ENCODE data around the gene PDE10A. TPM values are rescaled to one million over a fixed set of nuclear protein-coding genes. Genes with fewer than 3 reads are reported as not detected.

Gene PDE10A
- total RNA-seq, 4 donors from 2014 or later, result 2.9 to 8.8 (median 3.9) TPM

GRCh38 chr6:165634101-165634880 is 28.8 kb downstream of the PDE10A start:
- DNase-seq (ENCODE audit: extremely low spot score), result no peak
- Histone ChIP-seq H3K36me3 (no peaks in the 10 kb centered on the region), H3K27ac (replicated peaks in 1 of 4) (no peak overlapping the region), H3K4me3 (no peak overlapping the region), H3K27me3 (no peaks in the 10 kb centered on the region), H3K4me1 (peaks cover 10 to 18% (median 12%) of the 10 kb centered on the region in 4 donors), H3K9me3 (no peaks in the 10 kb centered on the region)
- TF ChIP-seq POLR2A (IDR thresholded peaks at IDR 0.05; ENCODE audit: low read depth) (no peak), EP300 (IDR thresholded peaks at IDR 0.05) (no peak), CTCF (IDR thresholded peaks at IDR 0.05) (no peak), POLR2AphosphoS5 (IDR thresholded peaks at IDR 0.05) (no peak)
- WGBS, result 76% methylated on average over 16 of the region's 16 CpGs
- intact Hi-C loops (cut with DNase I), result no loop called here

- Histone ChIP-seq H3K27ac (replicated peaks in 1 of 4) (no peak overlapping the region), H3K9me3 (no peaks in the 10 kb centered on the region), H3K4me1 (peaks cover 3 to 16% (median 3%) of the 10 kb centered on the region in 4 donors), H3K36me3 (no peaks in the 10 kb centered on the region), H3K27me3 (no peaks in the 10 kb centered on the region), H3K4me3 (no peak overlapping the region)
- DNase-seq (ENCODE audit: extremely low spot score), result no peak
- 70% methylated on average over 2 of the region's 2 CpGs for WGBS
- no peak for TF ChIP-seq POLR2AphosphoS5 (IDR thresholded peaks at IDR 0.05)
- no peak for TF ChIP-seq CTCF (IDR thresholded peaks at IDR 0.05)
- no peak for TF ChIP-seq EP300 (IDR thresholded peaks at IDR 0.05)
- no peak for TF ChIP-seq POLR2A (IDR thresholded peaks at IDR 0.05; ENCODE audit: low read depth)
- intact Hi-C loops (cut with DNase I), result no loop called here
Observed at GRCh38 chr6:165632194-165632593, 30.8 kb downstream of the PDE10A start.

GRCh38 chr6:165630544-165630953 is 32.5 kb downstream of the PDE10A start:
- H3K4me1 ChIP-seq, result peaks cover 0 to 5% (median 0%) of the 10 kb centered on the region in 4 donors

GRCh38 chr6:165628955-165629354 is 34.1 kb downstream of the PDE10A start:
- Histone ChIP-seq H3K4me1 (peaks cover 0 to 5% (median 0%) of the 10 kb centered on the region in 4 donors), H3K4me3 (no peak overlapping the region), H3K27ac (replicated peaks in 1 of 4) (no peak overlapping the region), H3K9me3 (no peaks in the 10 kb centered on the region), H3K36me3 (no peaks in the 10 kb centered on the region), H3K27me3 (no peaks in the 10 kb centered on the region)
- intact Hi-C loops (cut with DNase I), result no loop called here
- WGBS, result 85% methylated on average over 4 of the region's 4 CpGs
- DNase-seq (ENCODE audit: extremely low spot score), result no peak
- TF ChIP-seq POLR2AphosphoS5 (IDR thresholded peaks at IDR 0.05) (no peak), POLR2A (IDR thresholded peaks at IDR 0.05; ENCODE audit: low read depth) (no peak), EP300 (IDR thresholded peaks at IDR 0.05) (no peak), CTCF (IDR thresholded peaks at IDR 0.05) (no peak)

More at GRCh38 chr6:165630544-165630953, 32.5 kb downstream of the PDE10A start:
- Histone ChIP-seq H3K36me3 (no peaks in the 10 kb centered on the region), H3K27me3 (no peaks in the 10 kb centered on the region), H3K27ac (replicated peaks in 1 of 4) (no peak overlapping the region), H3K9me3 (no peaks in the 10 kb centered on the region), H3K4me3 (no peak overlapping the region)
- DNase-seq (ENCODE audit: extremely low spot score), result no peak
- intact Hi-C loops (cut with DNase I), result no loop called here
- 71% methylated on average over 6 of the region's 6 CpGs for WGBS
- TF ChIP-seq EP300 (IDR thresholded peaks at IDR 0.05) (no peak), POLR2AphosphoS5 (IDR thresholded peaks at IDR 0.05) (no peak), CTCF (IDR thresholded peaks at IDR 0.05) (no peak), POLR2A (IDR thresholded peaks at IDR 0.05; ENCODE audit: low read depth) (no peak)

Data from esophagus muscularis mucosa (tissue), 4 donors.